ENCODE measurements around the gene MMEL1.

GRCh38 chr1:2630498-2631135 is 2.2 kb downstream of the MMEL1 start:
- TF ChIP-seq CTCF (IDR thresholded peaks at IDR 0.05; ENCODE audit: insufficient read depth, low read length) (no peak), REST (IDR thresholded peaks at IDR 0.05; ENCODE audit: insufficient replicate concordance, low read depth) (no peak), POLR2AphosphoS5 (IDR thresholded peaks at IDR 0.05; ENCODE audit: low read depth) (no peak), GABPA (IDR thresholded peaks at IDR 0.05; ENCODE audit: low read depth) (no peak), SPI1 (IDR thresholded peaks at IDR 0.05; ENCODE audit: borderline replicate concordance, low read depth) (no peak)
